GM12878 (cell line): ENCODE measurements around the gene TBKBP1. TPM values are rescaled to one million over a fixed set of nuclear protein-coding genes. Genes with fewer than 3 reads are reported as not detected.

ENCODE experiments used
- ATAC-seq: fragments of 200-7000 bp; cut with Tn5 transposase; 3 replicates; pipeline ENCODE4 v1.9.1; 2020; ENCODE audit warnings: mild to moderate bottlenecking, moderate library complexity
- BruUV-seq: library from RNA; stranded (reverse); fragments of 400-500 nt; replicated peaks from 2 replicates; lab custom pipeline; 2021; lab: Mats Ljungman, UMichigan
- CTCF ChIA-PET: fragments of 300-600 bp; sonication (Branson Sonifier 250); formaldehyde crosslinking; extraction: SDS; loops from one replicate; lab custom pipeline; 2021; ENCODE audit warnings: inconsistent platforms; lab: Yijun Ruan, JAX
- POLR2A ChIA-PET: fragments of 350-600 bp; formaldehyde crosslinking; extraction: SDS; loops from one replicate; lab custom pipeline; 2021; ENCODE audit warnings: inconsistent platforms; lab: Charles Lee
- RAD21 ChIA-PET: fragments of 300-600 bp; sonication (Branson Sonifier 250); formaldehyde crosslinking; loops from one replicate; lab custom pipeline; 2023; ENCODE audit warnings: antibody characterized with exemption; ENCODE audit not compliant: unreplicated experiment; lab: Charles Lee
- SMC1A ChIA-PET: fragments of 300-600 bp; sonication (Branson Sonifier 250); formaldehyde crosslinking; loops from one replicate; lab custom pipeline; 2023; ENCODE audit not compliant: unreplicated experiment, uncharacterized antibody; lab: Charles Lee
- DNase-seq: peaks from one replicate; pipeline ENCODE4 v3.0.0-alpha.2; 2011; ENCODE audit warnings: low read depth, low spot score
- FAIRE-seq: peaks from 3 replicates; lab custom pipeline; 2011; peaks lifted over from hg19 to GRCh38; lab: Jason Lieb, UNC
- H2AFZ ChIP-seq: 2 replicates; pipeline ENCODE4 v1.6.0; 2011; ENCODE audit warnings: low read depth, low read length, control low read depth; ENCODE audit not compliant: control insufficient read depth
- H3K27ac ChIP-seq: 2 replicates; pipeline ENCODE4 v1.5.1; 2011; ENCODE audit warnings: control low read depth; ENCODE audit not compliant: control insufficient read depth, insufficient read depth
- H3K27me3 ChIP-seq, 2 experiments: replicated peaks in 1 of 2; 2 replicates each; pipeline versions ENCODE4 v1.6.0 to v1.6.1; 2011; ENCODE audit warnings: low read length in 1 of 2; ENCODE audit not compliant: control insufficient read depth in 2 of 2, insufficient read depth in 2 of 2
- H3K36me3 ChIP-seq, 2 experiments: 2 replicates each; pipeline ENCODE4 v1.5.1; 2011; ENCODE audit warnings: low read length in 1 of 2; ENCODE audit not compliant: control insufficient read depth in 2 of 2, insufficient read depth in 2 of 2
- H3K4me1 ChIP-seq: 2 replicates; pipeline ENCODE4 v1.6.1; 2011; ENCODE audit warnings: mild to moderate bottlenecking, low read length, moderate library complexity, mixed read lengths; ENCODE audit not compliant: control insufficient read depth, insufficient read depth
- H3K4me2 ChIP-seq: 2 replicates; pipeline ENCODE4 v1.6.0; 2011; ENCODE audit warnings: control low read depth; ENCODE audit not compliant: control insufficient read depth, insufficient read depth
- H3K4me3 ChIP-seq: fragments of 200-600 bp; sonication (generic); 2 replicates; pipeline ENCODE4 v1.5.1; 2016
- H3K79me2 ChIP-seq: 2 replicates; pipeline ENCODE4 v1.6.0; 2011; ENCODE audit warnings: low read length; ENCODE audit not compliant: control insufficient read depth, insufficient read depth
- H3K9ac ChIP-seq: 2 replicates; pipeline ENCODE4 v1.8.0; 2011; ENCODE audit warnings: low read length, control low read depth, mixed read lengths; ENCODE audit not compliant: control insufficient read depth, insufficient read depth
- H3K9me3 ChIP-seq: replicated peaks from 3 replicates; pipeline ENCODE4 v1.5.1; 2011; ENCODE audit warnings: mild to moderate bottlenecking, low read length; ENCODE audit not compliant: control insufficient read depth, insufficient read depth
- H4K20me1 ChIP-seq: 2 replicates; pipeline ENCODE4 v1.6.0; 2011; ENCODE audit not compliant: control insufficient read depth, insufficient read depth
- ASH2L ChIP-seq: fragments of 300-600, 200-600 bp; sonication (generic); IDR thresholded peaks from 2 replicates; pipeline ENCODE4 v1.6.1; 2017; ENCODE audit warnings: low read depth, mild to moderate bottlenecking, borderline replicate concordance
- BHLHE40 ChIP-seq, 2 experiments: fragments of 450-650 bp in 1 of 2; IDR thresholded peaks; 2 replicates each; pipeline ENCODE4 v1.6.1; 2011 to 2017; ENCODE audit warnings: low read depth in 2 of 2, borderline replicate concordance in 1 of 2, improper control_type of control experiment in 1 of 2, low read length in 1 of 2, mild to moderate bottlenecking in 1 of 2
- CEBPZ ChIP-seq: fragments of 150-350 bp; IDR thresholded peaks from 2 replicates; pipeline ENCODE4 v1.6.1; 2016; ENCODE audit warnings: low read depth, low read length
- DPF2 ChIP-seq: fragments of 450-650 bp; IDR thresholded peaks from 2 replicates; pipeline ENCODE4 v1.6.1; 2017; ENCODE audit warnings: mild to moderate bottlenecking
- E4F1 ChIP-seq: fragments of 450-650 bp; IDR thresholded peaks from 2 replicates; pipeline ENCODE4 v1.6.1; 2018; ENCODE audit warnings: borderline replicate concordance, mild to moderate bottlenecking; ENCODE audit not compliant: partially characterized antibody
- ESRRA ChIP-seq: IDR thresholded peaks from 2 replicates; pipeline ENCODE4 v1.6.1; 2012; ENCODE audit warnings: mild to moderate bottlenecking, low read length, improper control_type of control experiment
- EZH2 ChIP-seq: IDR thresholded peaks from 2 replicates; pipeline ENCODE4 v1.6.1; 2012; ENCODE audit warnings: low read depth, mild to moderate bottlenecking, control low read depth, inconsistent platforms, low read length, borderline replicate concordance; ENCODE audit not compliant: control insufficient read depth
- JUNB ChIP-seq: IDR thresholded peaks from 2 replicates; pipeline ENCODE4 v1.6.1; 2016; ENCODE audit warnings: antibody characterized with exemption, mild to moderate bottlenecking
- MEF2A ChIP-seq: IDR thresholded peaks from 2 replicates; pipeline ENCODE4 v1.6.1; 2011; ENCODE audit warnings: low read depth, mild to moderate bottlenecking, low read length, moderate library complexity; ENCODE audit not compliant: insufficient read depth
- MLLT1 ChIP-seq: fragments of 450-650 bp; IDR thresholded peaks from 2 replicates; pipeline ENCODE4 v1.6.1; 2016; ENCODE audit warnings: mild to moderate bottlenecking
- MXI1 ChIP-seq: fragments of 150-350 bp; IDR thresholded peaks from 2 replicates; pipeline ENCODE4 v1.6.1; 2011; ENCODE audit warnings: low read depth, mild to moderate bottlenecking, inconsistent platforms, low read length, improper control_type of control experiment
- NRF1 ChIP-seq: conservative IDR thresholded peaks from 2 replicates; pipeline ENCODE4 v1.6.1; 2011; ENCODE audit warnings: mild to moderate bottlenecking, low read depth, low read length, improper control_type of control experiment
- SREBF1 ChIP-seq: IDR thresholded peaks from 2 replicates; pipeline ENCODE4 v1.6.1; 2012; ENCODE audit warnings: mild to moderate bottlenecking, low read length
- ZSCAN29 ChIP-seq: fragments of 450-650 bp; IDR thresholded peaks from 2 replicates; pipeline ENCODE4 v1.6.1; 2017; ENCODE audit warnings: mild to moderate bottlenecking, moderate library complexity
- WGBS: methylation state at CpG from one replicate; pipeline ENCODE4 v1.1.6; 2016; ENCODE audit warnings: low lambda C conversion rate; ENCODE audit not compliant: insufficient replicate concordance, insufficient coverage; ENCODE audit errors: missing lambda C conversion rate; 5-methylcytosine and 5-hydroxymethylcytosine counted together
- in situ Hi-C: fragments of 300-500 bp; cut with MboI; formaldehyde crosslinking; loops from 9 replicates; pipeline ENCODE4 v1.14.3; 2018; ENCODE audit warnings: mixed read lengths
- intact Hi-C: fragments of 100-400 bp; cut with micrococcal nuclease; formaldehyde crosslinking; loops from one replicate; pipeline ENCODE4 v1.14.2; 2022; ENCODE audit not compliant: unreplicated experiment
- polyA plus RNA-seq, 11 experiments: library from polyadenylated mRNA; depleted of rRNA in 4 of 11; unstranded in 6 of 11; stranded (reverse) in 5 of 11; fragments of >200 nt; fragmentation: Nextera tagmentation in 4 of 11; fragmentation: Illumina TruSeq in 1 of 11; extraction: Ambion mirVana in 4 of 11; extraction: Trizol in 1 of 11; gene quantifications; 1 replicate in 1 of 11; 2 replicates in 10 of 11; pipeline versions ENCODE4 v1.2.1 to v1.2.3, GENCODE V29; 2011 to 2016; ENCODE audit warnings: inconsistent platforms in 2 of 11, missing spikeins in 2 of 11, low read depth in 1 of 11
- total RNA-seq, 4 experiments: library from RNA; depleted of rRNA in 3 of 4; stranded (reverse); fragments of >200 nt in 3 of 4; fragmentation: Illumina TruSeq in 1 of 4; extraction: Trizol in 1 of 4; gene quantifications; 2 replicates each; pipeline versions ENCODE4 v1.2.1 to v1.2.3, GENCODE V29; 2013 to 2021

TBKBP1 gene
- total and polyA plus RNA-seq, 10 of the 15 experiments (the other 5 are each of a cell fraction or from before 2014, with no cell fraction given) = 0.11 to 2.7 (median 0.74) TPM; not detected in 3

- peak; percentile 99 for DNase-seq
- SMC1A ChIA-PET = interaction anchor here (0.5 to 1.7 kb wide), 12 partner anchors 9 to 442 kb away, joined by 3 to 20 read pairs (median 3); no protein-coding TSS in a partner anchor
- peak; percentile 97 for FAIRE-seq
- Histone ChIP-seq H3K4me2 (peak within 1 kb of the TSS; percentile 70), H3K4me3 (peak within 1 kb of the TSS; percentile 84), H2AFZ (peak within 1 kb of the TSS; percentile 77), H3K4me1 (peaks cover 22% of the 10 kb centered on the region), H3K9me3 (no peaks in the 10 kb centered on the region), H3K27ac (peak within 1 kb of the TSS; percentile 99), H3K36me3 (peaks cover 0 to 12% of the 10 kb centered on the region in 2 experiments; a peak in 2 of 4 replicates), H4K20me1 (no peaks in the 10 kb centered on the region), H3K9ac (peak within 1 kb of the TSS; percentile 94), H3K79me2 (peaks cover 48% of the 10 kb centered on the region), H3K27me3 (no peaks in the 10 kb centered on the region)
- no TSS peak for BruUV-seq
- intact Hi-C loops = loop anchor here (1.0 kb wide), 1 partner anchor 247 kb away; the partner anchor contains the start of gene SP2
- RAD21 ChIA-PET = interaction anchor here (0.6 to 3.3 kb wide), 20 partner anchors 13 to 459 kb away, joined by 3 to 21 read pairs (median 3); partner anchors contain the start of genes CDK5RAP3, LRRC46, MRPL10 and SCRN2
- in situ Hi-C loops = no loop called here
- 1% methylated on average over 56 of the region's 74 CpGs for WGBS
- POLR2A ChIA-PET = interaction anchor here (0.6 to 3.4 kb wide), 15 partner anchors 10 to 444 kb away, joined by 3 to 18 read pairs (median 4); partner anchors contain the start of genes EFCAB13 and TBKBP1
- CTCF ChIA-PET = interaction anchor here (0.7 to 3.9 kb wide), 14 partner anchors 9 to 321 kb away, joined by 3 to 42 read pairs (median 3); partner anchors contain the start of gene CDK5RAP3
- ATAC-seq = peak; percentile 88
- TF ChIP-seq ASH2L (no peak), MLLT1 (peak; percentile 9; the same call in 1 of the 2 replicates), DPF2 (peak; percentile 60), ESRRA (no peak), SREBF1 (no peak), NRF1 (no peak), E4F1 (peak; percentile 73), ZSCAN29 (no peak), JUNB (no peak), MXI1 (peak; percentile 85), CEBPZ (peak; percentile 80), MEF2A (peak; percentile 73; the same call in 1 of the 2 replicates), EZH2 (no peak), BHLHE40 (IDR thresholded peaks at IDR 0.05; ENCODE audit: borderline replicate concordance in 1 of 2, low read depth in 2 of 2, low read length in 1 of 2) (peak; percentile 22 to 56; a peak in 3 of 4 replicates)
These were observed 44.6 kb upstream of the TBKBP1 start, which contains the start of gene KPNB1 for GRCh38 chr17:47649153-47649971. TSS of gene KPNB1 (plus strand) at chr17:47649919. CDS start at chr17:47650245, 326 bp downstream.
